Muscle of leg (tissue), 16 donors: ENCODE measurements around the gene SNX17. TPM values are rescaled to one million over a fixed set of nuclear protein-coding genes. Genes with fewer than 3 reads are reported as not detected.

Experiments
- DNase-seq: peaks from one replicate; pipeline ENCODE4 v3.0.0; 2013
- H3K27ac ChIP-seq: one replicate; pipeline ENCODE4 v1.5.1; 2013; ENCODE audit warnings: mild to moderate bottlenecking, low read length, control low read depth
- H3K27me3 ChIP-seq: one replicate; pipeline ENCODE4 v1.6.1; 2013; ENCODE audit warnings: low read length; ENCODE audit not compliant: control insufficient read depth, insufficient read depth
- H3K36me3 ChIP-seq: one replicate; pipeline ENCODE4 v1.6.1; 2013; ENCODE audit warnings: low read length; ENCODE audit not compliant: control insufficient read depth, insufficient read depth
- H3K4me1 ChIP-seq: one replicate; pipeline ENCODE4 v1.6.1; 2013; ENCODE audit warnings: low read length; ENCODE audit not compliant: control insufficient read depth, insufficient read depth
- H3K4me3 ChIP-seq: one replicate; pipeline ENCODE4 v1.5.1; 2013; ENCODE audit warnings: low read length, control low read depth
- H3K9me3 ChIP-seq: replicated peaks from 2 replicates; pipeline ENCODE4 v1.6.1; 2013; ENCODE audit warnings: low read depth, low read length; ENCODE audit not compliant: control insufficient read depth
- WGBS: methylation state at CpG from one replicate; pipeline ENCODE4 v1.1.5; 2013; ENCODE audit warnings: missing lambda C conversion rate; ENCODE audit not compliant: insufficient coverage; 5-methylcytosine and 5-hydroxymethylcytosine counted together
- long read RNA-seq, 11 donors: transcript quantifications; one replicate each; lab custom pipeline, GENCODE V29; 2026
- polyA plus RNA-seq, 8 donors: library from polyadenylated mRNA; unstranded; fragments of 120-200 nt; gene quantifications; one replicate each; pipeline versions ENCODE4 v1.2.1 to v1.2.3, GENCODE V29; 2013; ENCODE audit warnings: inconsistent platforms in 1 of 8, low replicate concordance in 1 of 8; ENCODE audit not compliant: insufficient read length in 8 of 8, insufficient read depth in 1 of 8
- total RNA-seq: library from RNA; stranded (reverse); fragments of 120-200 nt; gene quantifications from one replicate; pipeline ENCODE4 v1.2.4, GENCODE V29; 2013

SNX17 gene
- total RNA-seq (71.2 TPM), polyA plus RNA-seq (10 to 100 TPM; 71.6 to 87.1 (median 80.7) TPM)
- long read RNA-seq, donor 1, transcript SNX17-201 (15 exons, 2,044 nt): major isoform, 15 of 15 reads
- long read RNA-seq, donor 1, partial matches to known transcripts: 0 of 15 reads
- long read RNA-seq, donor 1, other reads (novel, unspliced or antisense): 0 of 15 reads
- long read RNA-seq, donor 2, partial matches to known transcripts: 0 of 2 reads
- long read RNA-seq, donor 2, other reads (novel, unspliced or antisense): 0 of 2 reads
- long read RNA-seq, donor 3, transcript SNX17-201 (15 exons, 2,044 nt): major isoform, 24 of 25 reads
- long read RNA-seq, donor 3, partial matches to known transcripts: 0 of 25 reads
- long read RNA-seq, donor 3, other reads (novel, unspliced or antisense): 0 of 25 reads
- long read RNA-seq, donor 4, transcript SNX17-201 (15 exons, 2,044 nt): major isoform, 14 of 25 reads
- long read RNA-seq, donor 4, partial matches to known transcripts: 10 of 25 reads
- long read RNA-seq, donor 4, other reads (novel, unspliced or antisense): 0 of 25 reads
- long read RNA-seq, donor 5, transcript SNX17-201 (15 exons, 2,044 nt): major isoform, 63 of 106 reads
- long read RNA-seq, donor 5, partial matches to known transcripts: 42 of 106 reads
- long read RNA-seq, donor 5, other reads (novel, unspliced or antisense): 0 of 106 reads
- long read RNA-seq, donor 6, transcript SNX17-201 (15 exons, 2,044 nt): major isoform, 32 of 157 reads
- long read RNA-seq, donor 6, partial matches to known transcripts: 97 of 157 reads
- long read RNA-seq, donor 6, other reads (novel, unspliced or antisense): 24 of 157 reads
- long read RNA-seq, donor 7, transcript SNX17-201 (15 exons, 2,044 nt): major isoform, 28 of 155 reads
- long read RNA-seq, donor 7, partial matches to known transcripts: 109 of 155 reads
- long read RNA-seq, donor 7, other reads (novel, unspliced or antisense): 17 of 155 reads
- long read RNA-seq, donor 8, transcript SNX17-201 (15 exons, 2,044 nt): major isoform, 10 of 11 reads
- long read RNA-seq, donor 8, partial matches to known transcripts: 0 of 11 reads
- long read RNA-seq, donor 8, other reads (novel, unspliced or antisense): 0 of 11 reads
- long read RNA-seq, donor 9, transcript SNX17-201 (15 exons, 2,044 nt): major isoform, 17 of 21 reads
- long read RNA-seq, donor 9, partial matches to known transcripts: 0 of 21 reads
- long read RNA-seq, donor 9, other reads (novel, unspliced or antisense): 0 of 21 reads
- long read RNA-seq, donor 10, transcript SNX17-201 (15 exons, 2,044 nt): major isoform, 29 of 29 reads
- long read RNA-seq, donor 10, partial matches to known transcripts: 0 of 29 reads
- long read RNA-seq, donor 10, other reads (novel, unspliced or antisense): 0 of 29 reads
- long read RNA-seq, donor 11, transcript SNX17-201 (15 exons, 2,044 nt): major isoform, 13 of 116 reads
- long read RNA-seq, donor 11, partial matches to known transcripts: 95 of 116 reads
- long read RNA-seq, donor 11, other reads (novel, unspliced or antisense): 8 of 116 reads

GRCh38 chr2:27370026-27370815, at the start of gene SNX17, which contains the start of gene EIF2B4:
Gene SNX17, plus strand, starts transcription at chr2:27370616. Its CDS starts 128 bp downstream, at chr2:27370744.
Gene EIF2B4, minus strand, starts transcription at chr2:27370338. Its CDS starts 24 bp downstream, at chr2:27370314.
- Histone ChIP-seq H3K27me3 (no peaks in the 10 kb centered on the region), H3K36me3 (peaks cover 64% of the 10 kb centered on the region), H3K4me3 (peak within 1 kb of the TSS; percentile 96), H3K4me1 (peaks cover 23% of the 10 kb centered on the region), H3K27ac (peak within 1 kb of the TSS; percentile 94), H3K9me3 (no peaks in the 10 kb centered on the region)
- WGBS: under 1% methylated on average over 85 of the region's 85 CpGs
- DNase-seq: peak; percentile 100

- Histone ChIP-seq H3K27ac (no peak overlapping the region), H3K4me1 (peaks cover 18% of the 10 kb centered on the region), H3K36me3 (peaks cover 12% of the 10 kb centered on the region), H3K9me3 (no peaks in the 10 kb centered on the region), H3K4me3 (no peak overlapping the region), H3K27me3 (no peaks in the 10 kb centered on the region)
- WGBS: 41% methylated on average over 7 of the region's 8 CpGs
- DNase-seq: peak; percentile 42
Observed at GRCh38 chr2:27320958-27321543, 49.4 kb upstream of the SNX17 start.

GRCh38 chr2:27322301-27322765, 48.1 kb upstream of the SNX17 start:
- H3K4me1 ChIP-seq: peaks cover 18% of the 10 kb centered on the region
- peak overlapping the region; percentile 95 for H3K4me3 ChIP-seq
- H3K27ac ChIP-seq: peak overlapping the region; percentile 99
- no peaks in the 10 kb centered on the region for H3K27me3 ChIP-seq
- H3K9me3 ChIP-seq: no peaks in the 10 kb centered on the region
- H3K36me3 ChIP-seq: peaks cover 17% of the 10 kb centered on the region
- 0% methylated on average over 4 of the region's 10 CpGs for WGBS
- no peak for DNase-seq

- Histone ChIP-seq H3K36me3 (peaks cover 23% of the 10 kb centered on the region), H3K4me3 (peak within 1 kb of the TSS; percentile 95), H3K27ac (peak within 1 kb of the TSS; percentile 99), H3K4me1 (peaks cover 18% of the 10 kb centered on the region), H3K9me3 (no peaks in the 10 kb centered on the region), H3K27me3 (no peaks in the 10 kb centered on the region)
- WGBS: 2% methylated on average over 32 of the region's 39 CpGs
- DNase-seq: peak; percentile 97
Observed at GRCh38 chr2:27322766-27323595, 47.4 kb upstream of the SNX17 start, which contains the start of gene MPV17. Gene MPV17, minus strand, starts transcription at chr2:27323097. Its CDS starts 580 bp downstream, at chr2:27322517.

GRCh38 chr2:27323596-27324285, 46.7 kb upstream of the SNX17 start:
- Histone ChIP-seq H3K4me3 (peak overlapping the region; percentile 95), H3K9me3 (no peaks in the 10 kb centered on the region), H3K27me3 (no peaks in the 10 kb centered on the region), H3K36me3 (peaks cover 31% of the 10 kb centered on the region), H3K4me1 (peaks cover 18% of the 10 kb centered on the region), H3K27ac (peak overlapping the region; percentile 99)
- 14% methylated on average over 2 of the region's 5 CpGs for WGBS
- DNase-seq: no peak

- 83% methylated on average over 2 of the region's 5 CpGs for WGBS
- Histone ChIP-seq H3K4me3 (no peak overlapping the region), H3K27ac (no peak overlapping the region), H3K27me3 (no peaks in the 10 kb centered on the region), H3K36me3 (peaks cover 37% of the 10 kb centered on the region), H3K4me1 (peaks cover 18% of the 10 kb centered on the region), H3K9me3 (no peaks in the 10 kb centered on the region)
- no peak for DNase-seq
Observed at GRCh38 chr2:27324720-27325119, 45.7 kb upstream of the SNX17 start.

- WGBS: no CpG with 5 or more reads among the region's 3 CpGs
- Histone ChIP-seq H3K4me1 (no peaks in the 10 kb centered on the region), H3K36me3 (peaks cover 70% of the 10 kb centered on the region), H3K9me3 (no peaks in the 10 kb centered on the region), H3K27ac (no peak overlapping the region), H3K4me3 (no peak overlapping the region), H3K27me3 (no peaks in the 10 kb centered on the region)
- no peak for DNase-seq
Observed at GRCh38 chr2:27335311-27335710, 35.1 kb upstream of the SNX17 start.
